ENCODE data around the gene PSG2. TPM values are rescaled to one million over a fixed set of nuclear protein-coding genes. Genes with fewer than 3 reads are reported as not detected.
"Not testable (repeated sequence)": the region's sequence is repeated elsewhere in the genome, so short reads cannot be mapped to it uniquely, and the experiment has no call there.

PSG2 gene
- total and polyA plus RNA-seq, 2 donors (not counting 3 experiments of a cell fraction or from before 2014, with no cell fraction given): not detected

DNA sequence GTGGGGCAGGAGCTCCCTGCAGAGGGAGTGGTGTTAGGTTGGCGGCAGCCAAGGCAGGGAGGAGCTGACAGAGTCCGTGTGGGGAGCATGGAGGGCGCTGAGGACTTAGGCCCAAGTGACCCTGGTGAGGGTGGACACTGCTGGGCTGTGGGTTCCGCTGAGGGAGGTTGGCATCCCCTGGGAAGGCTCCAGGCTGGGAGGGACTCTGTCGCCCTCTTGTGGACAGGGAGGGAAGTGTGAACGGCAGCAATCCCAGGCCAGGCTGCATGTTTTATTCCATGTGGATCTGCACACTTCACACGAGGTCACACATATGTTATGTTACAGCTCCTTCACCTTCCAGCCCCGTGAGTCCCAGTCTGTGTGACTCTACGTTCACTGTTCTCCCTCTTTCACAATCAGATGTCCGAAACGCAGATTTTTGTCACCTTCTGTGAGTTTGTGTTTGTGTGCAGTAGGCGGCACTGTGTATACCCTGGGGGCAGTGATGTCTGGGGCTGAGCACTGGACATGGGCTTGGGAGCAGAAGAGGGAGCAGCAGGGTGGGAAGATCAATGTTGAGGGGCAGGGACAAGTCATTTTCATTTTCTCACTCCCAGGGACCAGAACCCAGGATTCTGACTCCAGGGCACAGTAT lies 1.8 kb upstream of the PSG2 start:
- H3K4me2 ChIP-seq (ENCODE audit: insufficient read depth, low read length); H3K4me3 ChIP-seq (replicated peaks in 1 of 3; ENCODE audit: insufficient read depth in 1 of 3, low read depth in 1 of 3, low read length in 3 of 3); intact Hi-C loops (cut with micrococcal nuclease); H3K36me3 ChIP-seq (ENCODE audit: control insufficient read depth in 2 of 2, extremely low read depth in 1 of 2, insufficient read depth in 2 of 2, low read length in 2 of 2); FAIRE-seq; H3K9ac ChIP-seq (replicated peaks; ENCODE audit: extremely low read depth, insufficient read depth, low read length); CTCF ChIA-PET; H3K9me1 ChIP-seq (replicated peaks; ENCODE audit: control insufficient read depth, extremely low read depth, insufficient read depth, low read length); dilution Hi-C loops (cut with MboI; ENCODE audit: extremely low pct_ligation_motif_present, low sequenced_read_pairs); DNase-seq (ENCODE audit: low read depth, low spot score); H4K20me1 ChIP-seq (replicated peaks; ENCODE audit: control insufficient read depth, extremely low read depth, insufficient read depth, low read length); POLR2A ChIA-PET; BruUV-seq (replicated peaks); H3K79me2 ChIP-seq (ENCODE audit: control insufficient read depth, insufficient read depth, low read length); H3K27ac ChIP-seq (ENCODE audit: insufficient read depth, low read depth, low read length); H3K27me3 ChIP-seq (ENCODE audit: control insufficient read depth in 2 of 2, insufficient read depth in 2 of 2, low read length in 2 of 2); H3K9me3 ChIP-seq (replicated peaks; ENCODE audit: control insufficient read depth, insufficient read depth, low read length); H3K4me1 ChIP-seq (ENCODE audit: control insufficient read depth, extremely low read depth, insufficient read depth, low read length); H2AFZ ChIP-seq (ENCODE audit: low read depth, low read length): not testable (repeated sequence)
- TF ChIP-seq, protein P1, sequence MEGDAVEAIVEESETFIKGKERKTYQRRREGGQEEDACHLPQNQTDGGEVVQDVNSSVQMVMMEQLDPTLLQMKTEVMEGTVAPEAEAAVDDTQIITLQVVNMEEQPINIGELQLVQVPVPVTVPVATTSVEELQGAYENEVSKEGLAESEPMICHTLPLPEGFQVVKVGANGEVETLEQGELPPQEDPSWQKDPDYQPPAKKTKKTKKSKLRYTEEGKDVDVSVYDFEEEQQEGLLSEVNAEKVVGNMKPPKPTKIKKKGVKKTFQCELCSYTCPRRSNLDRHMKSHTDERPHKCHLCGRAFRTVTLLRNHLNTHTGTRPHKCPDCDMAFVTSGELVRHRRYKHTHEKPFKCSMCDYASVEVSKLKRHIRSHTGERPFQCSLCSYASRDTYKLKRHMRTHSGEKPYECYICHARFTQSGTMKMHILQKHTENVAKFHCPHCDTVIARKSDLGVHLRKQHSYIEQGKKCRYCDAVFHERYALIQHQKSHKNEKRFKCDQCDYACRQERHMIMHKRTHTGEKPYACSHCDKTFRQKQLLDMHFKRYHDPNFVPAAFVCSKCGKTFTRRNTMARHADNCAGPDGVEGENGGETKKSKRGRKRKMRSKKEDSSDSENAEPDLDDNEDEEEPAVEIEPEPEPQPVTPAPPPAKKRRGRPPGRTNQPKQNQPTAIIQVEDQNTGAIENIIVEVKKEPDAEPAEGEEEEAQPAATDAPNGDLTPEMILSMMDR (IDR thresholded peaks at IDR 0.05; ENCODE audit: extremely low read depth in 1 of 2, insufficient read depth in 1 of 2, low read depth in 1 of 2, low read length in 2 of 2): peak in 1 of 2 donors; percentile 5

DNA sequence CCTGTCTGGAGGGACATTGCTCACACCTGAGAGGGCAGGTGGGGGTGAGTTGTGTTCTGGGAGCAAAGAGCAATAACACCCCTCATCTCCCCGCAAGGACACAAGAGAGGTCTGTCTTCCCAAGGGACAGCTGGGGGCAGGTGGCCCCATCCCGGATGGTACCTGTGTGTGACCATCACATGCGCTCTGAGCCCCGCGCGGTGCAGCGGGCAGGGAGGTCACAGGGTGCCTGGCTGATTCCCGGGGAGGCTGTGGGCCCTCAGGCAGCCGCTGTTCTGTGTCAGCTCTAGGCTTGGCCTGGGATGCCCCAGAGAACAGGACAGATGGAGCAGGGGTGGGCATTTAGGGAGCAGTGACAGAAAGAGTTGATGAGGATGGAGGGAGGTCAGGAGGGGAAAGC lies 1.2 kb upstream of the PSG2 start:
- H3K4me1 ChIP-seq (ENCODE audit: control insufficient read depth, extremely low read depth, insufficient read depth, low read length); POLR2A ChIA-PET; DNase-seq (ENCODE audit: low read depth, low spot score); H3K9me1 ChIP-seq (replicated peaks; ENCODE audit: control insufficient read depth, extremely low read depth, insufficient read depth, low read length); H3K4me3 ChIP-seq (replicated peaks in 1 of 3; ENCODE audit: insufficient read depth in 1 of 3, low read depth in 1 of 3, low read length in 3 of 3); H3K9ac ChIP-seq (replicated peaks; ENCODE audit: extremely low read depth, insufficient read depth, low read length); H3K4me2 ChIP-seq (ENCODE audit: insufficient read depth, low read length); H3K27ac ChIP-seq (ENCODE audit: insufficient read depth, low read depth, low read length); H3K9me3 ChIP-seq (replicated peaks; ENCODE audit: control insufficient read depth, insufficient read depth, low read length); FAIRE-seq; dilution Hi-C loops (cut with MboI; ENCODE audit: extremely low pct_ligation_motif_present, low sequenced_read_pairs); BruUV-seq (replicated peaks); H3K36me3 ChIP-seq (ENCODE audit: control insufficient read depth in 2 of 2, extremely low read depth in 1 of 2, insufficient read depth in 2 of 2, low read length in 2 of 2); H3K79me2 ChIP-seq (ENCODE audit: control insufficient read depth, insufficient read depth, low read length); intact Hi-C loops (cut with micrococcal nuclease); CTCF ChIA-PET; H4K20me1 ChIP-seq (replicated peaks; ENCODE audit: control insufficient read depth, extremely low read depth, insufficient read depth, low read length); H3K27me3 ChIP-seq (ENCODE audit: control insufficient read depth in 2 of 2, insufficient read depth in 2 of 2, low read length in 2 of 2); H2AFZ ChIP-seq (ENCODE audit: low read depth, low read length): not testable (repeated sequence)
